Measurements from ENCODE around the gene MYO5A. TPM values are rescaled to one million over a fixed set of nuclear protein-coding genes. Genes with fewer than 3 reads are reported as not detected.
"Not testable (repeated sequence)": the region's sequence is repeated elsewhere in the genome, so short reads cannot be mapped to it uniquely, and the experiment has no call there.

The MYO5A gene
- total RNA-seq, 1 experiment from 2014 or later, result 17.6 TPM

DNA sequence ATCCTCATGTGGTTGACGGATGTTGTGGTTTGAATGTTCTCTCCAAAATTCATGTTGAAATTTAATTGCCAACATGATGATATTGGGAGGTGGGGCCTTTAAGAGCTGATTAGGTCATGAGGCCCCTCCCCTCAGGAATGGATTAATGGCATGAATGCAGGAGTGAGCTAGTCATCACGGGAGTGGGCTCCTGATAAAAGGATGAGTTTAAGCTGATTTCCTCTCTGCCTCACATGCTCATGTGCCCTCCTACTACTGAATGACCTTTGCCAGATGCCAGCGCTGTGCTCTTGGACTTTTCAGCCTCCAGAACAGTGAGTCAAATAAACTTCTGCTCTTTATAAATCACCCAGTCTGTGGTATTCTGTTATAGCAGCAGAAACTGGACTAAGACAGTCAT is 111.2 kb downstream of the MYO5A start:
- ChIA-PET RAD21 (ENCODE audit: low non-redundant PET in 1 of 2, low total read pairs in 2 of 2, uncharacterized antibody in 2 of 2, unreplicated experiment in 2 of 2) (no interaction called here), POLR2A (no interaction called here), CTCF (no interaction called here)
- Histone ChIP-seq H3K27me3 (ENCODE audit: insufficient read depth, low read length) (no peaks in the 10 kb centered on the region), H3K9ac (ENCODE audit: low read length) (no peak overlapping the region), H3K79me2 (ENCODE audit: insufficient read depth, low read length) (no peaks in the 10 kb centered on the region), H3K9me2 (ENCODE audit: insufficient read depth) (no peaks in the 10 kb centered on the region), H3K36me3 (ENCODE audit: control insufficient read depth in 1 of 2, insufficient read depth in 2 of 2, low read length in 2 of 2) (no peaks in the 10 kb centered on the region), H2AFZ (ENCODE audit: low read depth, low read length, poor library complexity, severe bottlenecking) (no peak overlapping the region), H3K4me3 (replicated peaks in 1 of 2; ENCODE audit: low read depth in 1 of 2, low read length in 2 of 2) (no peak overlapping the region), H3K9me3 (ENCODE audit: control insufficient read depth in 1 of 2, insufficient read depth in 1 of 2, low read depth in 1 of 2, low read length in 2 of 2) (no peaks in the 10 kb centered on the region), H4K20me1 (ENCODE audit: insufficient read depth) (no peaks in the 10 kb centered on the region), H3K27ac (ENCODE audit: low read depth, low read length) (no peak overlapping the region), H3K4me2 (ENCODE audit: low read length) (no peak overlapping the region), H3K4me1 (ENCODE audit: control insufficient read depth in 1 of 2, insufficient read depth in 2 of 2, low read length in 2 of 2) (no peaks in the 10 kb centered on the region)
- no peak for ATAC-seq
- TF ChIP-seq SIN3A (IDR thresholded peaks at IDR 0.05; ENCODE audit: low read depth), result no peak
- TF ChIP-seq POLR2A (IDR thresholded peaks at IDR 0.05; ENCODE audit: borderline replicate concordance, extremely low read depth, insufficient read depth, insufficient read length), result no peak
- no peak for TF ChIP-seq RAD21 (IDR thresholded peaks at IDR 0.05; ENCODE audit: low read depth)
- TF ChIP-seq CEBPB (IDR thresholded peaks at IDR 0.05; ENCODE audit: low read depth), result no peak
- TF ChIP-seq ZNF274 (IDR thresholded peaks at IDR 0.05; ENCODE audit: low read depth, low read length), result no peak
- no peak for TF ChIP-seq POLR2AphosphoS5 (IDR thresholded peaks at IDR 0.05; ENCODE audit: low read depth, low read length)
- no peak for TF ChIP-seq EGR1 (IDR thresholded peaks at IDR 0.05; ENCODE audit: low read depth)
- TF ChIP-seq JUND (IDR thresholded peaks at IDR 0.05), result no peak
- no peak for DNase-seq (ENCODE audit: low read depth, low spot score)
- intact Hi-C loops (cut with micrococcal nuclease), result no loop called here
- no TSS peak for BruUV-seq (replicated peaks)

DNA sequence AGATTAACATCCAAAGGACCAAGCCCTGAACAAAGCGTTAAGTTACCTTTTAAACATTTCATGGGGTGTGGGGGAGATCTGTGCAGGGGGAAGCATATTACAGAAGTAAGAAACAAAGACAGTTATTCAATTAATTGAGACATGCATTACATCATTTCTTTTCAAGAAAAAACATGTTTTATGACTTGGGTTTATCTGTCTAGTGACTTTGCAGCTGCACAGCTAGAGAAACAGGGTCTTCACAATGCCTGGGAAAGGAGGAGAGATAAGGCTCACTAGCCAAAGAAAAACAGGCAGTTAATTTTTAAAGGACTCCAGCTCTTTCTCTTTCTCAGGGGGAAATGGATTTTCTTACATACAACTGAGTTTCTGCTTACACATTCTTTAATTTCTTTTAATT is 112.1 kb downstream of the MYO5A start:
- H3K36me3 ChIP-seq (ENCODE audit: control insufficient read depth in 1 of 2, insufficient read depth in 2 of 2, low read length in 2 of 2); RAD21 ChIA-PET (ENCODE audit: low non-redundant PET in 1 of 2, low total read pairs in 2 of 2, uncharacterized antibody in 2 of 2, unreplicated experiment in 2 of 2); H3K27ac ChIP-seq (ENCODE audit: low read depth, low read length): not testable (repeated sequence)

More for the DNA sequence above, 112.1 kb downstream of the MYO5A start:
- H2AFZ ChIP-seq (ENCODE audit: low read depth, low read length, poor library complexity, severe bottlenecking); H3K79me2 ChIP-seq (ENCODE audit: insufficient read depth, low read length); H3K27me3 ChIP-seq (ENCODE audit: insufficient read depth, low read length); H4K20me1 ChIP-seq (ENCODE audit: insufficient read depth); CTCF ChIA-PET; H3K9me2 ChIP-seq (ENCODE audit: insufficient read depth); POLR2A ChIA-PET; BruUV-seq (replicated peaks); ATAC-seq; H3K9ac ChIP-seq (ENCODE audit: low read length); H3K4me2 ChIP-seq (ENCODE audit: low read length); DNase-seq (ENCODE audit: low read depth, low spot score); H3K4me3 ChIP-seq (replicated peaks in 1 of 2; ENCODE audit: low read depth in 1 of 2, low read length in 2 of 2); H3K9me3 ChIP-seq (ENCODE audit: control insufficient read depth in 1 of 2, insufficient read depth in 1 of 2, low read depth in 1 of 2, low read length in 2 of 2); intact Hi-C loops (cut with micrococcal nuclease); H3K4me1 ChIP-seq (ENCODE audit: control insufficient read depth in 1 of 2, insufficient read depth in 2 of 2, low read length in 2 of 2): not testable (repeated sequence)

All from HCT116 (cell line).